Measurements from ENCODE around the gene HHLA2.
A peak's percentile ranks its signal among the peaks of the same experiment; 100 is the strongest.

Gene HHLA2

DNA sequence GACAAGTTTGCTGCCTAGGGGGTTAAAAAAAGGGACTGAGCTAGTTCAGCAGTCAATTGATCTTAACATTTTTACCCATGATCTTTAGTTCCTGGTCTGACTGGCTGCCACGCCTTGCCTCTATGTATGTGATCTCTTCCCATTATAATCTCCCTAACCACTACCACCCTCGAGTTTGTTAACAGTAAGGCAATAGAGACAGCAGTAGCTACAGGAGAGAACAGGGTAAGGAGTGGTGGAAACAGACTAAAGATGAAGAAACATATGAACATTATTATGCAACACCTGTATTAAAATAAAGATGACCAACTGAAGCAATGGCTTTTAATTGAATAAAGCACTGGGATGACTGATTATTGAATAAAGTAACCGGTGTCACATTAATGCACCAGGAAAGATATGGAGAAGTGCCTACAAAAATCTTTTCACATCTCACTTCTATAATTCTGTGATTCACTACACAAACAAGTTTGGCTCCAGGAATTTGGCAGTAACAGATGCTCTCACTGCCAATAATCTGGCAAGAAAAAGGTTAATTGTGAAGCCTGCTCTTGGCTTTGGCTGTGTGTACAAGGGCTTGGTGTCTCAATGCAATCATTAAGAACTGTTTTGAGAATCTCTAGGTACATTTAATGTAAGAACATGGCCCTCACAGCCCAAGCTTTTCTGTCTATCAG lies 95.7 kb downstream of the HHLA2 start:
- DNase-seq (ENCODE audit: low read depth in 2 of 3, low spot score in 1 of 3) = no peak

- DNase-seq (ENCODE audit: low read depth in 2 of 3, low spot score in 1 of 3) = no peak
These were observed 97.0 kb downstream of the HHLA2 start for GRCh38 chr3:108393128-108393900.

DNA sequence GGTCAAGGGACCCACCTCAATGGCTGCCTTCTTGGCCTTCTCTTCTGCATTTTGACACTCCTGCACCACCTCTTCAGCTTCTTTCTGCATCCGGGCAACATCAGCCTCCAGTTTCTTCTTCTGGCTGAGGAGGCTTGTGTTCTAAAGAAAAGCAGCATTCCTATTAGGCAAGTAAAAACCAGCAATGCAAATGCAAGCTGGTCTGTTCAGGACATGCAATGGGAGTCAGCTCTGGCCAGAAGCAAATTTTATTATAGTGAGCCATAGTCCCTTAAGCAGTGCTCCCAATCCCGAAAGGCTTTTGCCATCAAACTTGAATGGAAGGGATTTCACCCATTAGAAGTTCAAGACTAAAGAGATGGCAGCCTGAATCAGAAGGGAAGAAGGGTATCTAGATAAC lies 97.7 kb downstream of the HHLA2 start:
- no peak for DNase-seq (ENCODE audit: low read depth in 2 of 3, low spot score in 1 of 3)

DNA sequence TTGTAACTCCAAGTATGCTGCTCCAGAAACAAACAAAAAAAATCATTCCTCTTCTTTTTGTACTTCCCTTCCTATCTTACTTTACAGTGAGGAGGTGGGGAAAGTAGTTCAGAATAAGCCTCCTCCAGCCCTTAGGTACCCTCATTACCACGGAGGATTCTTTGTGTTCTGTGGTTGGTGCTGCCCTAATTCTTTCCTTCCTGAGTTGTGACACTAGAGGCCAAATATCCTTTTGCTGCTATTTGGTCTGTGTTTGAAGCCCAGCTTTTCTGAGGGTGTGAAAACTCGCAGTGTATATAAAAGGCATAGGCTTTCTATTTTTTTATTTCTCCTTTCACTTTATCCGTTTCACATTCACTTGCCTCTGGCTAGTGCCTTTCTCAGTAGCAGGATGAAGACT lies 98.2 kb downstream of the HHLA2 start:
- no peak for DNase-seq (ENCODE audit: low read depth in 2 of 3, low spot score in 1 of 3)

- DNase-seq (ENCODE audit: low read depth in 2 of 3, low spot score in 1 of 3) = no peak
These were observed 100.0 kb downstream of the HHLA2 start for GRCh38 chr3:108396336-108396735.

- DNase-seq (ENCODE audit: low read depth in 2 of 3, low spot score in 1 of 3) = no peak
These were observed 102.2 kb downstream of the HHLA2 start for GRCh38 chr3:108398510-108398909.

- no peak for DNase-seq (ENCODE audit: low read depth in 2 of 3, low spot score in 1 of 3)
These were observed 105.5 kb downstream of the HHLA2 start for GRCh38 chr3:108401836-108402235.

- DNase-seq (ENCODE audit: low read depth in 2 of 3, low spot score in 1 of 3) = no peak
These were observed 106.8 kb downstream of the HHLA2 start for GRCh38 chr3:108403198-108403597.

DNA sequence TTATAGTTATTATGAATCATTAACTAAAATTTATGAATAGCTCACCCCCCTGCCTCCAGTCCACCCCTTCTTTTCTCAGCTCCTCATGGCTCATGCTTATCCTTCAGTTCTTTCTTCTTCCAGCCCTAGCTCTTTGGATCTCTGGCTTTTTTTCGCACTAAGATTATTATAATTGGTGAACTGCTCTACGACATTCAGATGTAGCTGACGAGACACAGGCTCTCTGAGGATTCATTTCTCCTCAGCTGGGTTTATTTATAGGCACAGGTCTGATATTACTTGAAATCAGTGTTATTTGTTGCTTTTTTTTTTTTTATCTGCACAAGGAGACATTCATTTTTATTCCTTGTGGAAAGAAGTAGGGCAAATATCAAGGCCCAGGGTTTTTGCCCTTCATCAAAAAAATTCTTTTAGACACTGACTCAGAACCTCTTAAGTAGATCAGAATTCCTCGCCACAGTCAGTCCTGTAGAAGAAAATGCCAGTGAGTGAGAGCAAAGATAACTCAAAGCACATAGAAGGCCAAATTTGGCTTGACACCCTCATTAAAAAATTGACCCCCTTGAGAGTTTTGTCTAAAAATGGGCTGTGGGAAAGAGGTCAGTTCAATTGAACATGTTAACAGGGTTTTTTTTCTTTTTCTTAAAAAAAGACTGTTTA lies 107.5 kb downstream of the HHLA2 start:
- no peak for DNase-seq (ENCODE audit: low read depth in 2 of 3, low spot score in 1 of 3)

GRCh38 chr3:108404368-108404767 lies 108.0 kb downstream of the HHLA2 start:
- no peak for DNase-seq (ENCODE audit: low read depth in 2 of 3, low spot score in 1 of 3)

- DNase-seq (ENCODE audit: low read depth in 2 of 3, low spot score in 1 of 3) = no peak
These were observed 109.8 kb downstream of the HHLA2 start for GRCh38 chr3:108406063-108406660.

- DNase-seq (ENCODE audit: low read depth in 2 of 3, low spot score in 1 of 3) = peak in 1 of 3 donors; percentile 25
These were observed 110.4 kb downstream of the HHLA2 start for GRCh38 chr3:108406661-108407206.

DNA sequence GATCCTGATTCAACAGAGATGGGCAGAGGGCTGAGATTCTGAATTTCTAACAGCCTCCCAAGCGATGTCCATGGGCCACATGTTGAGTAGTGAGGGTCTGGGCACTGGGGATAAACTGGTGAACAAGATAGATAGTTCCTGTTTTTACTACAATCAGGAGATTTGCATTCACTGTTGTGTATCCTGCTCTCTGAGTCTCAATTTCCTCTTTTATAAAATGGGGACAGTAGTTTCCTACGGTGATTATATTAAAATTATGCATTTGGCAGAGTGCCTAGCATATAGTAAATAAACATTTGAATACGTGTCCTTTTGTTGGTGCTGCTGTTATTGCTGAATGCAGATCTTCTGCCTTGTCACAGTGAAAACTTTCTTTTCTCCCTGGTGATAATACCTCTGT lies 111.5 kb downstream of the HHLA2 start:
- no peak for DNase-seq (ENCODE audit: low read depth in 2 of 3, low spot score in 1 of 3)

DNA sequence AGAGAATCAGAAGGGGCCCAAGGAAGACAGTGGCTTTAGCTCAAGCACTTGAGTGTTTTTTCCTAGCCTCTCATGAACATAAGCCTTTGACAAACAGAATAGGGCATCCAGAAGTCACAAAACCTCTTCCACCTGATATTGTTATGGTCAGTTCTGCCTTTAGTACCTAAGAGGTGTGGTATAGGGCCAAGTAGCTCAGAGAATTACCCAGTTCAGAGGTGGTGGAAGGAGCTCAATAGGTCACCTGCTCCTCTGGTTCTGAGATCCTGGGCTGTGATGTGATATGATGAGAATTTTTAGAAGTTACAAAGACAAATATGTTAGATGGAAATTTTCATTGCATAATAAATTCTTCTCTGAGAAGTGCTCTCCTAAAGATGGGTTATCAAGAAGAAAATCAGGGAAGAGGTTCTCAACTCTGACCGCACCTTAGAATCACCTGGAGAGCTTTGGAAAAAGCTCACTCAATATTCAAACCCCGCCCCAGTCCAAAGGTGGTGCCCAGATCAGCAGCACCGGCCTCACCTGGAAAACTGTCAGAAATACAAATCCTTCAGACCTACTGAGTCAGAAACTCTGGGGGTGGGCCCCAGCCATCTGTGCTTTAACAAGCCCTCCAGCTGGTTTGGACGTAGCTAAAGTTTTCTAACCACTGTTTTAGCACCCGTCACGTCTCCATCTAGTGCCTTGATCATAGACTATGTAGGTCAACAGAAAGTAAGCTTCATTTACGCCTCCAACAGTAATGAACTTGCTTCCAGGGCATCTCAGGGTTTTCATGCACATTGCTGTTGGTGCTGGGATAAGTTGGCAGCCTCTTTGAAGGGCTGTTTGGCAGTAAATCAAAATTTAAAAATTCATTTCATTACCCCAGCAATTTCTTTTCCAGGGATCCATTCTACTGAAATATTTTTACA lies 112.8 kb downstream of the HHLA2 start:
- no peak for DNase-seq (ENCODE audit: low read depth in 2 of 3, low spot score in 1 of 3)

GRCh38 chr3:108409800-108410178 lies 113.4 kb downstream of the HHLA2 start:
- no peak for DNase-seq (ENCODE audit: low read depth in 2 of 3, low spot score in 1 of 3)

GRCh38 chr3:108410531-108410984 lies 114.2 kb downstream of the HHLA2 start:
- no peak for DNase-seq (ENCODE audit: low read depth in 2 of 3, low spot score in 1 of 3)

GRCh38 chr3:108412121-108412750 lies 115.9 kb downstream of the HHLA2 start:
- DNase-seq (ENCODE audit: low read depth in 2 of 3, low spot score in 1 of 3) = no peak

- DNase-seq (ENCODE audit: low read depth in 2 of 3, low spot score in 1 of 3) = no peak
These were observed 117.7 kb downstream of the HHLA2 start for GRCh38 chr3:108414007-108414406.

DNA sequence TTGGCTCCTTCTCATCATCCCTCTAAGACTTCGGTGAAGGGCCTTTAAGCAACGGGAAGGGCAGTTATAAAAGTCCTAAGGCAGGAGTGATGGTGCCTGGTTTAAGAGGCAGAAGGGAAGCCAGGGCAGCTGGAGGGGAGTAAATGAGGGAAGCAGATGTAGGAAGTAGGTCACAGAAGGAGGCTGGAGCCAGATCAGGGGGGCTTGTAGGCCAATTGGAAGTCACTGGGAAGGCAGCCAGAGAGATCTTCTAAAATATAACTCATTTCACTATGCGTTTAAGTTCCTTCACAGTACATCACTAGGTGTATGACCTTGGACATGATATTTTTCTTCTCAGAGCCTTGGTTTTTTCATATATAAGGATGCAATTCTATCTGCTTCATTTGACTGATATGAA lies 119.3 kb downstream of the HHLA2 start:
- no peak for DNase-seq (ENCODE audit: low read depth in 2 of 3, low spot score in 1 of 3)

Measured in stimulated activated CD4-positive, alpha-beta T cell treated with anti-CD3 and anti-CD28 coated beads, Interleukin-12 subunit alpha, Interleukin-12 subunit beta, amount 100 ng/mL, for 48 hours (primary cell).